Measurements from ENCODE around the gene PPARG. TPM values are rescaled to one million over a fixed set of nuclear protein-coding genes. Genes with fewer than 3 reads are reported as not detected.
"Not testable (repeated sequence)": the region's sequence is repeated elsewhere in the genome, so short reads cannot be mapped to it uniquely, and the experiment has no call there.

The PPARG gene
- total RNA-seq, 4 donors from 2014 or later, result 9.7 to 17.8 (median 11.7) TPM

- Histone ChIP-seq H3K27me3 (no peaks in the 10 kb centered on the region), H3K27ac (no peak overlapping the region), H3K4me1 (peaks cover 7% of the 10 kb centered on the region), H3K4me3 (no peak overlapping the region), H3K9me3 (no peaks in the 10 kb centered on the region), H3K36me3 (no peaks in the 10 kb centered on the region)
- 68% methylated on average over 4 of the region's 4 CpGs for WGBS
- no peak for DNase-seq (ENCODE audit: low spot score in 2 of 2)
- TF ChIP-seq, protein P1, sequence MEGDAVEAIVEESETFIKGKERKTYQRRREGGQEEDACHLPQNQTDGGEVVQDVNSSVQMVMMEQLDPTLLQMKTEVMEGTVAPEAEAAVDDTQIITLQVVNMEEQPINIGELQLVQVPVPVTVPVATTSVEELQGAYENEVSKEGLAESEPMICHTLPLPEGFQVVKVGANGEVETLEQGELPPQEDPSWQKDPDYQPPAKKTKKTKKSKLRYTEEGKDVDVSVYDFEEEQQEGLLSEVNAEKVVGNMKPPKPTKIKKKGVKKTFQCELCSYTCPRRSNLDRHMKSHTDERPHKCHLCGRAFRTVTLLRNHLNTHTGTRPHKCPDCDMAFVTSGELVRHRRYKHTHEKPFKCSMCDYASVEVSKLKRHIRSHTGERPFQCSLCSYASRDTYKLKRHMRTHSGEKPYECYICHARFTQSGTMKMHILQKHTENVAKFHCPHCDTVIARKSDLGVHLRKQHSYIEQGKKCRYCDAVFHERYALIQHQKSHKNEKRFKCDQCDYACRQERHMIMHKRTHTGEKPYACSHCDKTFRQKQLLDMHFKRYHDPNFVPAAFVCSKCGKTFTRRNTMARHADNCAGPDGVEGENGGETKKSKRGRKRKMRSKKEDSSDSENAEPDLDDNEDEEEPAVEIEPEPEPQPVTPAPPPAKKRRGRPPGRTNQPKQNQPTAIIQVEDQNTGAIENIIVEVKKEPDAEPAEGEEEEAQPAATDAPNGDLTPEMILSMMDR (IDR thresholded peaks at IDR 0.05), result no peak
- no peak for TF ChIP-seq EP300 (IDR thresholded peaks at IDR 0.05)
- TF ChIP-seq POLR2A (IDR thresholded peaks at IDR 0.05), result no peak
- TF ChIP-seq POLR2AphosphoS5 (IDR thresholded peaks at IDR 0.05), result no peak
These were observed 86.7 kb downstream of the PPARG start for GRCh38 chr3:12375572-12375971.

GRCh38 chr3:12379640-12380429 is 91.0 kb downstream of the PPARG start:
- peaks cover 7% of the 10 kb centered on the region for H3K4me1 ChIP-seq
- H3K4me3 ChIP-seq, result no peak overlapping the region
- H3K27me3 ChIP-seq, result no peaks in the 10 kb centered on the region
- no peak overlapping the region for H3K27ac ChIP-seq
- 81% methylated on average over 5 of the region's 5 CpGs for WGBS
- no peaks in the 10 kb centered on the region for H3K36me3 ChIP-seq
- DNase-seq (ENCODE audit: low spot score in 2 of 2), result no peak
- no peaks in the 10 kb centered on the region for H3K9me3 ChIP-seq
- TF ChIP-seq POLR2A (IDR thresholded peaks at IDR 0.05), result no peak
- TF ChIP-seq EP300 (IDR thresholded peaks at IDR 0.05), result no peak
- no peak for TF ChIP-seq POLR2AphosphoS5 (IDR thresholded peaks at IDR 0.05)
- TF ChIP-seq, protein P1 (IDR thresholded peaks at IDR 0.05), result no peak

DNA sequence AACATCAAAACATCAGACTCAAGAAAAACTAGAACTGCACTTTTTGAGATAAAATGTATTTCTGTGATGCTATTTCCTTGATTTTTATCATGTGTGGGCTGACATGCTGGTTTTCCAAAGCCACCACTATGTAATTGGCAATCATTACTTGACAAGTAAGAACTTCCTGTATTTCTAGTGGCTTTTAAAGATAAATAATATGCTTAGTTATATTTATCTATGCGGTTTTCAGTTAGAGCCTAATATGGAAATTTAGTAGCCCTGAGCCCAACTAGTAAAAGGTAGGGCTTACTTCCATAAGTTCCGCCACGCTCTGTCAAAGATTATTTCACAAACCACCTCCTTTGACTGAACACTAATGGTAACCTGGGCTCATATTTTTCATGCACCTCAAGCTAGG is 91.6 kb downstream of the PPARG start:
- Histone ChIP-seq H3K36me3 (no peaks in the 10 kb centered on the region), H3K27ac (no peak overlapping the region)
- WGBS, result 81% methylated on average over 3 of the region's 3 CpGs

GRCh38 chr3:12381199-12381598 is 92.3 kb downstream of the PPARG start:
- Histone ChIP-seq H3K9me3 (no peaks in the 10 kb centered on the region), H3K4me1 (no peaks in the 10 kb centered on the region), H3K36me3 (no peaks in the 10 kb centered on the region), H3K4me3 (no peak overlapping the region), H3K27ac (no peak overlapping the region), H3K27me3 (no peaks in the 10 kb centered on the region)
- no peak for DNase-seq (ENCODE audit: low spot score in 2 of 2)
- 80% methylated on average over 1 of the region's 1 CpG for WGBS
- TF ChIP-seq POLR2A (IDR thresholded peaks at IDR 0.05), result no peak
- no peak for TF ChIP-seq EP300 (IDR thresholded peaks at IDR 0.05)

More for the DNA sequence above, 91.6 kb downstream of the PPARG start:
- H3K4me3 ChIP-seq, result no peak overlapping the region
- TF ChIP-seq EP300 (IDR thresholded peaks at IDR 0.05), result no peak
- TF ChIP-seq, protein P1 (IDR thresholded peaks at IDR 0.05), result no peak
- TF ChIP-seq POLR2A (IDR thresholded peaks at IDR 0.05), result no peak
- no peak for TF ChIP-seq POLR2AphosphoS5 (IDR thresholded peaks at IDR 0.05)
- no peak for DNase-seq (ENCODE audit: low spot score in 2 of 2)
- H3K9me3 ChIP-seq, result no peaks in the 10 kb centered on the region
- peaks cover 3% of the 10 kb centered on the region for H3K4me1 ChIP-seq
- no peaks in the 10 kb centered on the region for H3K27me3 ChIP-seq

DNA sequence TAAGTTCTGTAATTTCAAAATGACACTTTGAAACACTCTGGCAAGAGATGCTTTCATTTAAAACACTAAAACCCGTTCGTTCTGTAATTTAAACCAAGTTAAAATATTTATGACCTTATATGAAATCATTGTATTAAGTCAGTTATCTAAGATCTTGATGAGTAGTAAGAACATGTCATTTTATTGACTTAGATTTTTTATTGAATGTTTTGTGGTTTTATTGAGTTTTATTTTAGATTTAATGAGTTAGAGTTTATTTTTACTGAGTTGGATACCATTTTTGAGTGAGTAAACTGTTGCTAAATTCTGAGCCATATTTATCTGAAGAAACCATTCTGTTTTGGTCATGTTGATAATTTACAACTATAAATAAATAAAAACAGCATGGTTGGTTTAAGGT is 94.3 kb downstream of the PPARG start:
- WGBS, result 72% methylated on average over 2 of the region's 2 CpGs
- H3K9me3 ChIP-seq, result no peaks in the 10 kb centered on the region
- TF ChIP-seq POLR2AphosphoS5 (IDR thresholded peaks at IDR 0.05) (no peak), EP300 (IDR thresholded peaks at IDR 0.05) (no peak), POLR2A (IDR thresholded peaks at IDR 0.05) (no peak)
- no peaks in the 10 kb centered on the region for H3K36me3 ChIP-seq
- DNase-seq (ENCODE audit: low spot score in 2 of 2), result no peak
- H3K4me1 ChIP-seq, result no peaks in the 10 kb centered on the region
- no peaks in the 10 kb centered on the region for H3K27me3 ChIP-seq
- no peak overlapping the region for H3K4me3 ChIP-seq
- H3K27ac ChIP-seq, result no peak overlapping the region

- no peak overlapping the region for H3K4me3 ChIP-seq
- TF ChIP-seq POLR2A (IDR thresholded peaks at IDR 0.05) (no peak), EP300 (IDR thresholded peaks at IDR 0.05) (no peak), POLR2AphosphoS5 (IDR thresholded peaks at IDR 0.05) (no peak)
- TF ChIP-seq, protein P1 (IDR thresholded peaks at IDR 0.05), result no peak
- WGBS, result 100% methylated on average over 1 of the region's 1 CpG
- H3K27me3 ChIP-seq, result no peaks in the 10 kb centered on the region
- no peaks in the 10 kb centered on the region for H3K36me3 ChIP-seq
- no peak for DNase-seq (ENCODE audit: low spot score in 2 of 2)
- no peaks in the 10 kb centered on the region for H3K4me1 ChIP-seq
- H3K9me3 ChIP-seq, result no peaks in the 10 kb centered on the region
- no peak overlapping the region for H3K27ac ChIP-seq
These were observed 95.8 kb downstream of the PPARG start for GRCh38 chr3:12384451-12385233.

GRCh38 chr3:12386514-12387291 is 97.8 kb downstream of the PPARG start:
- not testable (repeated sequence) for DNase-seq (ENCODE audit: low spot score in 2 of 2); H3K27ac ChIP-seq; H3K4me1 ChIP-seq; H3K36me3 ChIP-seq; H3K27me3 ChIP-seq; H3K9me3 ChIP-seq; H3K4me3 ChIP-seq
- 85% methylated on average over 4 of the region's 4 CpGs for WGBS

Data from suprapubic skin (tissue), 4 donors.